ENCODE results near the gene CMTM2.

The CMTM2 gene, protein sequence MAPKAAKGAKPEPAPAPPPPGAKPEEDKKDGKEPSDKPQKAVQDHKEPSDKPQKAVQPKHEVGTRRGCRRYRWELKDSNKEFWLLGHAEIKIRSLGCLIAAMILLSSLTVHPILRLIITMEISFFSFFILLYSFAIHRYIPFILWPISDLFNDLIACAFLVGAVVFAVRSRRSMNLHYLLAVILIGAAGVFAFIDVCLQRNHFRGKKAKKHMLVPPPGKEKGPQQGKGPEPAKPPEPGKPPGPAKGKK

DNA sequence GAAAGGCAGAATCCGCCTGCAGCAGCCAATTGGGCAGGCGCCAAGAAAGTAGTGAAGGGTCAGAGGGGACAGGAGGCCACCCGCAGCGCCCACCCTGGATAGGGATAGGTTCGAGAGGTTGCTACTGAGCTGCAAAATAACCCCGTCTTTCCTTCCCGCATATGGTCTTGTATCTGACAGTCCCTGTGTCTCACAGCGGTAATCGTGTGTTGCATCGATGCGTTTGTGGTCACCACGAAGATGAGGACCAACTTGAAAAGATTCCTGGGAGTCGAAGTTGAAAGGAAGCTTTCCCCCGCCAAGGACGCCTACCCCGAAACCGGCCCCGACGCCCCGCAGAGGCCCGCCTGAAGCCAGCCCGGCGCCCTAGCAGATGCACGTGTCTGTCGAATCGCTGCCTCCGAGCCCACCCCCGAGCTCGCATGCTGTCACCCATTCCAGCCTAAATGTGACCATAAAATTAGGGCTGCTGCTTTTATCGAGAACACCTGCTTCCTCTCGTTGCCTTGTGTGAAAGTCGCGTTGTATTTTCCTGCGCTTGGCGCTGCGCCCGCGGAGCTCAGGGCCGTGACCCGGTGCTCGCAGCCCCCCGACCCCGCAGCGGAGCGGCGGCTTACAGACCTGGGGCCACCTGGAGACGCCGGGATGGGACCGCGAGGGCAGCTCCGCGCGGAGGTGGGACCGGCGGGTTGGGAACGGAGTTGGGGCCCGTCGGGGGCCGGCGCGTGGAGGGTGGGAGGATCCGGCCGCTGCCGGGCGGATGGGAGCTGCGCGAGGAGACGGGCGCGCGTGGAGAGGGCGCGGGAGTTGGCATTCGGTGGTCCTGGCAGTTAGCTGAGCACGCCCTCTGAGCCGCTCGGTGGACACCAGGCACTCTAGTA lies at the start of gene CMTM2:
Gene CMTM2, plus strand, starts transcription at position 813 of the 881 bp plus-strand sequence. CDS start 145 bp downstream, outside the sequence.
- DNase-seq (ENCODE audit: low spot score) = no peak

DNA sequence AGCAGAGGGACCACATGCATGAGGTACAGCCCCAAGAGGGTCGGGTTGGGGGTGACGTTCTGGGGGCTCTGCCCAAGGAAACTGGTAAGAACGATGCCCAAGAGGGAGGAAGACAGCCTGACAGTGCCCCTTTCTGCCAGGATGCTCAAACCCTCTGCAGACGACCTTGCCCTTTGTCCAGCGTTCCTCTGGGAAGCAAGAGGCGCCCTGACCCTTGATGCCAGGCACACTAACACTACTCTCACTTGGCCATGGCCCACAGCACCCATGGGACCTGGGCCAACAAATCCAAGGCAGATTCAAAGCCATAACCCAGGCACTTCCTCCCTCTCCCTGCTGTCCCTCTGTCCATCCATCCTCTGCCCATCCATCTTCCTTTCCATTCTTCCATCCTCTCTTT lies 49.8 kb upstream of the CMTM2 start:
- no peak for DNase-seq (ENCODE audit: low spot score)

DNA sequence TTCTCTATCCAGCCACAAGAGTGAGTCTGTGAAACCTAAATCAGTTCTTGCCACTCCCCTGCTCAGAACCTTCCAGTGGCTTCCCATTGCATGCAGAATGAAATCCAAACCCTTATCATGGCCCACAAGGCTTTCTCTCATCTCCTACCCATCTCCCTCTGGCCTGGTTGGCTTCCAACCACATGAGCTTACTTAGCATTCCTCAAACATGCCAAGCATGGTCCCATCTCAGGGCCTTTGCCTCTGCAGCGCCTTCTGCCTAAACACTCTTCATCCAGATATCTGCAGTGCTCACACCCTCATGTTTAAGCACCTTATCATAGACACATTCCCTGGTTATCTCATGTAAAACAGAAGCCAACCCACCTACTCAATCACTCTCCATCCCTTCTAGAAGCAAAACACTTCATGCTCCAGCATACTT lies 44.9 kb upstream of the CMTM2 start:
- no peak for DNase-seq (ENCODE audit: low spot score)

DNA sequence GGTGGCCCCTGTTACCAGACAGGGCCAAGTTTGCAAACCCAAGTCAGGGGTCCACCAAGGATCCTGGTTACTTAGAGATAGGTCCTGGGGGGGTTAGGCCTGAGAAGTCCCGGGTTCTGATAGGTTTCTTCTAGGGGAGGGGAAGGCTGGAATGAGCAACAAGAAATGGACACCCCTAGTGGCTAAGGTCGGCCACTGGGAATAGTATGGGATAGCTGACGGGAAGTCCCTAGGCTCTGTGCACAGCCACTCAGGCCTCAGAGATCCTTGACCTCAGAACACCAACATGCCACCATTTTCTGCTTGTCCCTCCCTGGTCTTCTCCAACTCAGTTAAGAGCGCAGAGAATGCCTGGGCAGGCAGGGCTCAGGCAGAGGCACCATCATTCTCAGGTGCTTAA lies 42.7 kb upstream of the CMTM2 start:
- DNase-seq (ENCODE audit: low spot score) = no peak

DNA sequence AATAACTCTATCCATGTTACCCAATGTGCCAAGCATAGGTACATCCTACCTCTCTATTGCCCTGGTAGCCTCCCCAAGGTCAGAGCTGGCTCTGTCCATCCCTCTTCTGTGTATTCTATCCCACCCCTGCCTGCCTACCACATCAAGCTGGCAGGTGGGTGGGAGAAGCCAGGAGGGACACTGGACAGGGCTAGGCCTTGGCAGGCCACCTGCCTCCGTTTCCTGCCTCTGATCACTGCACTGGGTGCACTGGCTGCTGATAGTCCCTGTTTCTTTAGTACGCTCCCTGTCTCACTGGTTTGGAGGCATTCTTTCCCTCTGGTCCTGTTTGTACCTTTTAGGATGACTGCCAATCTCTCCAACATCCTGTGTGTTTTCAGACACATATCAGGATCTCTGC lies 42.0 kb upstream of the CMTM2 start:
- no peak for DNase-seq (ENCODE audit: low spot score)

DNA sequence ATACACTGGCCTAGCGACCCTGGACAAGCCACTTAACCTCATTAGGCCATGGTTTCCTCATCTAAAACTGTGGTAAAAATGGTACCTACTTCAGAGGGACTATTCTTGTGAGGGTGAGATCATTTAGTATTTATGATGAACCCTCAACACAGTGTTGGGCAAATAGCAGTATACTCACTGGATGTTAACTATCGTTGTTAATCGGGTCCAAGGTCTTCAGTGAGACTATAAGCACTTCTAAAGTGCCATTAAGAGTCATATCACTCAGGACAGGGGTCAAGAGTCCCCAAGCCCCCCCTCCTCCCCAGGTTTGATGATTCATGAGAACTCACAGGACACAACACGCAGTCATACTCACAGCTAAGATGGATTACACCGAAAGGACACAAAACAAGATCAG lies 40.4 kb upstream of the CMTM2 start:
- DNase-seq (ENCODE audit: low spot score) = no peak

DNA sequence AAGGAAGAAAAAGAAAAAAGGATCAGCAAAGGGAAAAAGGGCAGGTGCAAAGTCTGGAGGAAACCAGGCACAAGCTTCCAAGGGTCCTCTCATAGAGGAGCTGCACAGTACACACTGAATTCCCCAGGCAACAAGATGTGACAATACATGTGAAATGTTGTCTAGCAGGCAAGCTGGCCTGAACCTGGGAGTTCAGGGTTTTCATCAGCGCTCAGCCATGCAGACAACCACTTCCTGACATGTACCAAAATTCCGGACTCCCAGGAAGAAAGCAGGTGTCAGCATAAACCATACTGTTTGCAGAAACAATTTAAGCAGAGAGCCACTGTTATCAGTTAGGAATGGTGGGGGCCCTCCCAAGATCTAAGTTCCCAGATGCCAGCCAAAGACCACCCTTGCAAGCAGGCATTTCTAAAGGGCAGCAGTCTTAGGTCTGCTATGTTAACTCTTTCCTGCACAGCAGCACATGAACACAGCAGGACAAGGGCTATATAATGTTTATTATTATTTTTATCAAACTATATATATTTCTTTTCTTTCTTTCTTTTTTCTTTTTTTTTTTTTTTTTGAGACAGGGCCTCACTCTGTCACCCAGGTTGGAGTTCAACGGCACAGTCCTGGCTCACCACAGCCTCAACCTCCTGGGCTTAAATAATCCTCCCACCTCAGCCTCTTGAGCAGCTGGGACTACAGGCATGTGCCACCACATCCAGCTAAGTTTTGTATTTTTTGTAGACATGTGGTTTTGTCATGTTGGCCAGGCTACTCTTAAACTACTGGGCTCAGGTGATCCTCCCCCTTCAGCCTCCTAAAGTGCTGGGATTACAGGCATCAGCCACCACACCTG lies 39.4 kb upstream of the CMTM2 start:
- DNase-seq (ENCODE audit: low spot score) = peak; percentile 28

DNA sequence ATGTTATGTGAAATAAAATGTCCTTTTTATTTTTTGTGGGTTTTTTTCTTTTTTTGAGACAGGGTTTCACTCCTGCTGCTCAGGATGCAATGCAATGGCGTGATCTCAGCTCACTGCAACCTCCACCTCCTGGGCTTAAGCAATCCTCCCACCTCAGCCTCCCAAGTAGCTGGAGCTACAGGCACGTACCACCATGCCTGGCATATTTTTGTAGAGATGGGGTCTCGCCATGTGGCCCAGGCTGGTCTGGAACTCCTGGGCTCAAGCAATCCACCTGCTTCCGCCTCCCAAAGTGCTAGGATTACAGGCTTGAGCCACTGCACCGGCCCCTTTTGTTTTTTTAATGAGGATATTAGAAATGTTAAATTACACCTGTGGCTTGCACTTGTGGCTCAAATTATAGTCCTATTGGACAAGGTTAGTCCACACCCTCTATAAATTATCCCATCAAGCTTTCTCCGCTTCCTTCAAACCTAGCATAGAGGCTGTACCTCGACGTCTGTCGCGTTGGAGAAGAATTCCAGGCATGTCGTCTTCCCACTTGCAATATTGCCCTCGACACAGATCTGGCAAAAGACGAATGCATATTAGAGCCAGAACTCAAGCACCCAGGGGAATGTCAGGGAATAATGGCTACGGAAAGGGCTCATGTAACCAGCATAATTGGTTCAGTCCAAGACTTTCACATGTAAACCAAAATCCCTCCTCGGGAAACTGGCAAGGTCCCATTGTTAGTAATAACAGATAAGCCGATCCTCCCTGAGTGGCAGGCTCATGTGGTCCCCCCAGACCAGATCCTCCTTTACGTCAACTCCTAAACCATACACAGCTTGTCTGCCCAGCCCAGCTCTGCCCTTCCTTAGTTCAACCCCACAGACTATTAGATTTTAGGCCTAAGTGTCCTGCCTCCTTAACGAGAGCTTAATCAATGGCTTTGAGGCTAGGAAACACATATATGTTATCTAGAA lies 37.6 kb upstream of the CMTM2 start:
- no peak for DNase-seq (ENCODE audit: low spot score)

DNA sequence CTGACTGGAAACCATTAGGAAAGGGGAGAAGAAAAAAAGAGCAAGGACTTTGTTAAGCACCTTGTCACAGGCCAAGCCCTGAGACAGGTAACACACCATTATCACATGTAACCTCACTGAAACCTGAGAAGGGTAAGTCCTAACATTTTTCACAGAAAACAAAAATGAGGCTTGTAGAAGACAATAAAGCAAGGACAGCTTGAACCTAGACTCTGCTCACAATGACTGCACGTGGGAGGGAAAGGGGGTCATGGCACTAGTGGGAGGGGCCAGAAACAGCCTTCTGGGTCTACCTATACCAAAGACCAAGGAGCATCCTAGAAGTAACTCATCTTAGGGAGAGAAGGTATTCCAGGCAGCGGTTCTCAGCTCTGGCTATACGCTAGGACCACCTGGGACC lies 36.9 kb upstream of the CMTM2 start:
- no peak for DNase-seq (ENCODE audit: low spot score)

DNA sequence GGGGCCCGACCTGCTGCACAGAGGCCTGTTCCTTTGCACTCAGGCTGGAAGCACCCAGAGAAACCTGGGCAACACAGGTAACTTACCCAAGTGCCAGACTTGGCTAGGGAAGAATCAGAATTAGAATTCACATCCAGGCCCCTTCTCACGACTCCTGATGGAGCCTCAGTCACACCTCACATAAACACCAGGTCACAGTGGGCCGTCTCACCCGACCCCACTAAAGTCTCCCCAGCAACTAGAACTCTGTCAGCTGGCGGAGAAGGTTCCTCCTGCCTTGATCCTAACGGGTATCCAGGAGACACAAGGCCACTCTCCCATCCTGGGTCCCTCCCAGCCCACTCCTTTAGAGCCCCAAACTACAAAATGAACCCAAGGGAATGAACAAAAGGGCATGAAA lies 35.7 kb upstream of the CMTM2 start:
- no peak for DNase-seq (ENCODE audit: low spot score)

DNA sequence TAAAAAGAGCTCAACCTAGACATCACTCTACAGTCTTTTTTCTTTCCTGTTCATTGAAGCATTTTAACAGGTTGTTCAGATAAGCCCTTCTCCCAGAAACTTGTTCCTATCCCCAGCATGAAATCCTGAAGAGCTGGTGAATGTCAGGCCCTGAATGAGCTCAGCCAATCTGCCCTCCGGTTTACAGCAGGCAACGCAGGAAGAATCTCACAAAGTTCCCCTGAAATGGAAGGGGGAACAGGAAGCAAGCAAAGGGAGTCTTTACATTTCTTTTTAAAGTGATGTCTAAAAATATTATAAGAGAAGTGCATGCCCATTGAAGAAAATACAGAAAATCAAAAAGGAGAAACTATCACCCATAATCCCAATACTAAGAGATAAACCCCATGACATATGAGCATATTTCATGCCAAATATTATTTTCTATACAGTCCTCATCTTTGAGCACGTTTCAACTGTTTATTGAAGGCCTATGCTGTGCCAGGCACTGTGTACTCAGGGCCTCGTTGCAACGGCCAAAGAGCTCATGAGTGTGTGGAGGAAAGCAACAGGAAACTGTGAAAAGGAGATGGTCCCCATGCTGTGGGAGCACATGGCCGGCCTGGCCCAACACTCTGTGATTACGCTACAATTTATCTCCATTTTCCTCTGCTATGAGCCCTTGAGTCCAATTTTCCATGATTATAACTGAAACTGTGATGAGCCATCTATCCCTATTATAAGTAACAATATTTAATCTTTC lies 35.1 kb upstream of the CMTM2 start:
- no peak for DNase-seq (ENCODE audit: low spot score)

DNA sequence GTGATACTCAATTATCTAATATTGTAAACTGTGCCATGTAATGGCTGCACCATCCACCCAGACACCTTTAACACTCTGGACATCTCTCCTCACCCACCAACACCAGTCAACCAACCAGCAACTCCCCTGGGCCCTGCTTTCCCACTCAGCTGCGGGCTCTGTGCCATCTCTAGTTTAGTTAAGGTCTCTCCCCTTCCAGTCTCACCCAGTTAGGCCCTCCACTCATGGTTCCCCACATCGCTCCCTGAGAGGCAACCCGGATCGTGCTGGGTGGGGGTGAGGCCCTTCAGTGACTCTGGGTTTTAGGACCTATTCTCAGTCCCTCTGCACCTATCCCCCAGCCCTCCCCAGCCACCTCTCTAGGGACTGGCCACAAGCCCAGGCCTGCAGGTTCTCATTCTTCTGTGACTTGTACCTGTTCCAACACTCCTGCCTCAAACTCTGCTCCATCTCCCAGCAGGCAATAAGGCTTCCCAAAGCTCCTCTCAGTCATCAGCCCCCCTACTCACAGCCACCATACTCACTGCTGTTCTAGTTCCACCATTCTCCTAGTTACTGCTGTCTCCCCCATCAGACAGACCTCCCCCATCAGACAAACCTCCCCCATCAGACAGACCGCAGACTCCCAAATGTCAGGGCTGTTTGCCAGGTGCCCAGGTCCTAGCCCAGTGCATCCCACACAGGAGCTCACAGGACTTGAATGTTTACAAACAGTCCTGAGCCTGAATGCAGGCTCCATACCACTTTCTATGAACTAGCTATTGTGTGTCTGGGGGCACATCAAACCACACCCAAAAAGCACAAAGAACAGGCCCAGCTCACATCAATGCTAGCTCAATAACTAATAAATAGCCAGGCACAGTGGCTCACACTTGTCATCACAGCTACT lies 31.9 kb upstream of the CMTM2 start:
- no peak for DNase-seq (ENCODE audit: low spot score)

DNA sequence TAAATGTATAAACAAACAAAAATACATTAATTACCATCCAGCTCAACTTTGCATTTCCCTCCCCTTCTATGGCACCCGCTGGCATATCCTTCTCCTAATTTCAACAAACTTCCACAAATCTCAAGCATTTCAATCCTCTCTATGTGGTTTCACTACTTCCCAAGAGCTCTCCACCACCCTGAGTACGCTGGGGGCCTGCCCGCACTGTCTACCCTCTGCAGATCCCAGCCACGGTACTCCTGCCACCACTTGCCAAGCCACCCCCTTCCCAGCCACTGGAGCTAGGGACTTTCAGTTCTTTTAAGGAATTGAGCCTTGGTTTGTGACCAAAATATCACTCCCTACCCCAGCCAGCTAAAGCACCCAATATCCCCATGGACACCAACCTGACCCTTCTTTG lies 31.2 kb upstream of the CMTM2 start:
- DNase-seq (ENCODE audit: low spot score) = no peak

DNA sequence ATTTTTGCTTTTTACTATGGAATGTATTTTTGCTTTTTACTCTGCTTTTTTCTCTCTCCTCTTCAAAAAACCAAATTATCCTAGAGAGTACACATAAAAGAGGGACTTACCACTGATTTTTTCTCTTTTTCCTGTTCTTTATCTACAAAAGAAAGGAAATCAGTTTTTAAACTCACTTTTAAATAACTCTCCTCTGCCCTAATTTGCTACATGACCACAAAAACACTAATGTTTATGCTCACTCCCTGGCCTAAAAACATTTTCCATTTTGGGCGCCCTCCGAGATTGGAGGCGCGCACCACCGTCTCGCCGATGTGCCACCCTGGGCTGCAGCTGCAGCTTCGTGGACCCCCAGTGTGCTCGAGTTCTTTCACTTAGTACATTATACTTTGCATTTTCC lies 30.4 kb upstream of the CMTM2 start:
- DNase-seq (ENCODE audit: low spot score) = no peak

DNA sequence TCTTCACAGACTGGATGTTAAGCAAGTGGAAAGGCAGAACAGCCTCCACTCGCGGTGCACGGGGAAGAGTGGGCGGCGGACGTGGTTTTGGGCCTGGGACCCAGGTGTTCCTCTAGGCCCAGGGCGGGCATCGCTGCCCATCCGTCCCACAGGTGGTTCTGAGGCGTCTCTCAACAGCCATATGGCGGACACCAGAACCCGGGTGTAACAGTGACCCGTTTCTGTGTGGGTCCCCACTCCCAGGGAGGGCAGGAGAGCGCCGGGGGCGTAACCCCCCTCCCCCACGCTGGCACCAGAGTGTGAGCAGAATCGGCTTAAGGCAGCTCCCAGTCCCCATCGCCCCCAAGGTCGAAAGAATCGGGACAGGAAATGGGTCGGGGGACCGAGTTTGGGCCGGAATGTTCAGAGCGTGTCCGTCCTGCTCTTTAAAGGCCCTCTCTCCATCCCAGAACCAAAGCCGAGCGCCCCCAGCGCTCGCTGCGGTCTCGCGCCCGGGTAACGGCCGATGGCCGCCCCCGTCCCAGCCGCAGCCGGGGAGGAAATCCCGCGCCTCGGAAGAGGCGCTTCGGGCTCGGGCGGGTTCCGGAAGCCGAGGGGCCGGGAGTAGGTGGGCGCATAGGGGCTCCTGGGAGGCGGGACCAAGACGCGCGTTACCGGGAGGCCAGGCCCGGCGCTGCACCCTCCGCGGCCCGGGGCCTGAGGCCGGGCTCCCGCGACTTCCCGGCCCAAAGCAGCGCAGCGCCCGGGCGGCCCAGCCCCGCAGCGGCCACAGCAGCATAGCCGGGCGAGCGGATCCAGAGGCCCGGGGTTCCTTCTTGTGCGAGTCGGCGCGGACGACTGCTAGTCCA lies 29.8 kb upstream of the CMTM2 start, which contains the start of gene TK2:
Gene TK2, minus strand, starts transcription at position 839 of the 848 bp plus-strand sequence. Its CDS starts 61 bp downstream, at position 778.
- peak; percentile 38 for DNase-seq (ENCODE audit: low spot score)

DNA sequence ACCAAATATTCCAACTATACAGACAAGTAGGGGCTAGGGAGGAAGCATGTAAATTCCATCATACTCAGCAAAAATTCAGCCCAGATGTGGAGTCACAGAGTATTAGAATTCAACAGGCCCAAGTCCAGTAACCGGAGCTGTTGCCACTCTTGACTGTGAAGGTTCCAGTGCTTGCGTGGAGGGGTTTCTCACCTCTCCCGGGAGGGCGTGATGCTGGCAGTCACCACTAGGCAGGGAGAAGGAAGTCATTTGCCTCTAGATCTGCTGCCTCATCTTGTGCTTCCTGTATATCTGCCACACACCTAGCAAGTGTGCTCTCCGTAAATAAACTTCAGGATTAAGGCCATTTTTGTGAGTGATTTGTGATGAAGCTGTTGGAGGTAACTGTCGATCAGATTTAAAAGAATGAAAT lies 27.9 kb upstream of the CMTM2 start:
- peak; percentile 71 for DNase-seq (ENCODE audit: low spot score)

DNA sequence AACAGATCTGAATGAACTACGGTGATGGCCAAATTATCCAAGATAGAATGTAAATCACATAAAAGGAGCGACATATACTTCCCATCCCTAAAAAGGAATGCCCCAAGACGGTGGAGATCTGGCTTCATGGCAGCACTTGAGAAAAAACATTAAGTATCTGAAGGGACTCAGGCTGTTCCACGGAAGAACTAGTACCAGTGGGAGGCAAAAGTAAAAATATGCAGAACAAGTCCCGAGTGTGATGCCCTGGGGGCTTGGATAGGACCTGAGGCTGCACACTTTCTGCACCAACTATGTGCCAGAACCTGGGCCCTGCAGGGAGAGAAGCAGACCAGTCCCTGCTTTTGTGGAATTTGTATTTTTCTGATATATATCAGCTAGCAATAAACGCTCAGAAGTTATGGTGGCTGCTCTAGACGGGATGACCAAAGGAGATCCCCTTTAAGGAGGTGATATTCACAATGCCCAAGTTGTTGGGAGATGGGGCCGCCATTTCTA lies 27.4 kb upstream of the CMTM2 start:
- no peak for DNase-seq (ENCODE audit: low spot score)
